Panc1 (cell line): ENCODE measurements around the gene NFKBIL1. TPM values are rescaled to one million over a fixed set of nuclear protein-coding genes. Genes with fewer than 3 reads are reported as not detected.

Experiments
- ATAC-seq: fragments of 200-7000 bp; cut with Tn5 transposase; 2 replicates; pipeline ENCODE4 v1.9.1; 2020; ENCODE audit warnings: mild to moderate bottlenecking, moderate library complexity
- BruUV-seq: library from RNA; stranded (reverse); fragments of 400-500 nt; replicated peaks from 2 replicates; lab custom pipeline; 2021; lab: Mats Ljungman, UMichigan
- CTCF ChIA-PET: fragments of 300-600 bp; sonication (Branson Sonifier 250); formaldehyde crosslinking; loops from one replicate; lab custom pipeline; 2022; ENCODE audit warnings: antibody characterized with exemption; lab: Charles Lee
- POLR2A ChIA-PET: fragments of 300-600 bp; sonication (Branson Sonifier 250); formaldehyde crosslinking; loops from one replicate; lab custom pipeline; 2022; ENCODE audit warnings: antibody characterized with exemption; lab: Charles Lee
- DNase-seq: peaks from one replicate; pipeline ENCODE4 v3.0.0-alpha.2; 2010; ENCODE audit warnings: low read depth, low spot score
- H3K27ac ChIP-seq: 2 replicates; pipeline ENCODE4 v1.5.1; 2011; ENCODE audit warnings: mild to moderate bottlenecking, low read length, inconsistent platforms
- H3K27me3 ChIP-seq: fragments of 200-500 bp; sonication (Bioruptor generic); 2 replicates; pipeline ENCODE4 v1.6.0; 2014; ENCODE audit warnings: low read length, inconsistent platforms; ENCODE audit not compliant: control insufficient read depth, insufficient read depth
- H3K36me3 ChIP-seq: fragments of 200-500 bp; sonication (Bioruptor generic); 2 replicates; pipeline ENCODE4 v1.5.1; 2014; ENCODE audit warnings: inconsistent platforms, mild to moderate bottlenecking, low read length, moderate library complexity; ENCODE audit not compliant: control insufficient read depth, insufficient read depth
- H3K4me1 ChIP-seq: 2 replicates; pipeline ENCODE4 v1.5.1; 2011; ENCODE audit warnings: inconsistent platforms, mild to moderate bottlenecking, low read length, moderate library complexity; ENCODE audit not compliant: control insufficient read depth, insufficient read depth
- H3K4me3 ChIP-seq, 2 experiments: 2 replicates each; pipeline ENCODE4 v1.5.1; 2011 to 2012; ENCODE audit warnings: low read depth in 2 of 2, low read length in 2 of 2, mild to moderate bottlenecking in 2 of 2, inconsistent platforms in 1 of 2, moderate library complexity in 1 of 2
- H3K9me3 ChIP-seq: fragments of 200-500 bp; sonication (Bioruptor generic); 2 replicates; pipeline ENCODE4 v1.5.1; 2014; ENCODE audit warnings: low read depth, mild to moderate bottlenecking, inconsistent platforms, low read length, moderate library complexity; ENCODE audit not compliant: control insufficient read depth, insufficient read depth
- CTCF ChIP-seq: fragments of 450-650 bp; IDR thresholded peaks from 2 replicates; pipeline ENCODE4 v1.5.1; 2017; ENCODE audit warnings: mild to moderate bottlenecking
- POLR2AphosphoS5 ChIP-seq: IDR thresholded peaks from 2 replicates; pipeline ENCODE4 v1.6.1; 2012; ENCODE audit warnings: mild to moderate bottlenecking, low read depth, low read length, moderate library complexity
- SIN3A ChIP-seq: IDR thresholded peaks from 2 replicates; pipeline ENCODE4 v1.6.1; 2012; ENCODE audit warnings: low read depth, mild to moderate bottlenecking, low read length, moderate library complexity, borderline replicate concordance; ENCODE audit not compliant: insufficient read depth
- TCF7L2 ChIP-seq: IDR thresholded peaks from 2 replicates; pipeline ENCODE4 v1.6.1; 2011; ENCODE audit warnings: mild to moderate bottlenecking, low read depth, low read length, inconsistent platforms
- in situ Hi-C: cut with HindIII; loops from 2 replicates; pipeline ENCODE4 v1.10.0; 2016; ENCODE audit warnings: low sequenced_read_pairs, low pct_unique_long_range_greater_than_20kb
- intact Hi-C: fragments of 100-400 bp; cut with micrococcal nuclease; formaldehyde crosslinking; loops from one replicate; pipeline ENCODE4 v1.10.0; 2022; ENCODE audit not compliant: unreplicated experiment
- total RNA-seq: library from RNA; stranded (reverse); gene quantifications from one replicate; pipeline ENCODE4 v1.2.1, GENCODE V29; 2021; ENCODE audit not compliant: unreplicated experiment
- TF ChIP-seq, protein P1 (sequence below), 2 experiments: IDR thresholded peaks; 2 replicates each; pipeline ENCODE4 v1.6.1; 2011 to 2012; ENCODE audit warnings: low read depth in 2 of 2, control low read depth in 1 of 2, low read length in 1 of 2, mild to moderate bottlenecking in 1 of 2, moderate library complexity in 1 of 2; ENCODE audit not compliant: insufficient read depth in 1 of 2

The NFKBIL1 gene
- total RNA-seq, 1 experiment from 2014 or later = 27.9 TPM

DNA sequence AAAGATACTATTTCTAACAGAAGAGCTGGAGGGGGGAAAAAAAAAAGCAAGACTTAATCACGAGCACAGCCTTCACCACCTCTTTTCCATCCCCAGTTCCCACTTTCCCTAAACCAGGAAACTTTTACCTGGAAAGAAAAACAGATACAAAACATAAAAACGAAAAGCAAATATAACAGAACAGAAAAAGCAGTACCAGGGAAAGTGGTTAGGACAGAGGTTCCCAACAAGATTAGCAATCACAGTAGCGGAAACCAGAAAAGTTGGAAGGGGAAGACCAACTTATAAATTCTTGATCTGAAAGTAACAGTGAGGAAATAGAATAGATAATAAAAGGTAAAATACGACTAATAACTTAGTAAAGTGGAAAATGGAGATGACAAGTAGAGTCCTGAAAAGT is 6.8 kb upstream of the NFKBIL1 start:
- intact Hi-C loops (loop anchor here (2.0 kb wide), 1 partner anchor 48 kb away; no protein-coding TSS in a partner anchor), in situ Hi-C loops (no loop called here)
- DNase-seq (no peak), ATAC-seq (no peak)
- TF ChIP-seq POLR2AphosphoS5 (no peak), CTCF (no peak), TCF7L2 (no peak), SIN3A (no peak)
- TF ChIP-seq, protein P1, sequence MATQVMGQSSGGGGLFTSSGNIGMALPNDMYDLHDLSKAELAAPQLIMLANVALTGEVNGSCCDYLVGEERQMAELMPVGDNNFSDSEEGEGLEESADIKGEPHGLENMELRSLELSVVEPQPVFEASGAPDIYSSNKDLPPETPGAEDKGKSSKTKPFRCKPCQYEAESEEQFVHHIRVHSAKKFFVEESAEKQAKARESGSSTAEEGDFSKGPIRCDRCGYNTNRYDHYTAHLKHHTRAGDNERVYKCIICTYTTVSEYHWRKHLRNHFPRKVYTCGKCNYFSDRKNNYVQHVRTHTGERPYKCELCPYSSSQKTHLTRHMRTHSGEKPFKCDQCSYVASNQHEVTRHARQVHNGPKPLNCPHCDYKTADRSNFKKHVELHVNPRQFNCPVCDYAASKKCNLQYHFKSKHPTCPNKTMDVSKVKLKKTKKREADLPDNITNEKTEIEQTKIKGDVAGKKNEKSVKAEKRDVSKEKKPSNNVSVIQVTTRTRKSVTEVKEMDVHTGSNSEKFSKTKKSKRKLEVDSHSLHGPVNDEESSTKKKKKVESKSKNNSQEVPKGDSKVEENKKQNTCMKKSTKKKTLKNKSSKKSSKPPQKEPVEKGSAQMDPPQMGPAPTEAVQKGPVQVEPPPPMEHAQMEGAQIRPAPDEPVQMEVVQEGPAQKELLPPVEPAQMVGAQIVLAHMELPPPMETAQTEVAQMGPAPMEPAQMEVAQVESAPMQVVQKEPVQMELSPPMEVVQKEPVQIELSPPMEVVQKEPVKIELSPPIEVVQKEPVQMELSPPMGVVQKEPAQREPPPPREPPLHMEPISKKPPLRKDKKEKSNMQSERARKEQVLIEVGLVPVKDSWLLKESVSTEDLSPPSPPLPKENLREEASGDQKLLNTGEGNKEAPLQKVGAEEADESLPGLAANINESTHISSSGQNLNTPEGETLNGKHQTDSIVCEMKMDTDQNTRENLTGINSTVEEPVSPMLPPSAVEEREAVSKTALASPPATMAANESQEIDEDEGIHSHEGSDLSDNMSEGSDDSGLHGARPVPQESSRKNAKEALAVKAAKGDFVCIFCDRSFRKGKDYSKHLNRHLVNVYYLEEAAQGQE (IDR thresholded peaks at IDR 0.05; ENCODE audit: insufficient read depth in 1 of 2, low read depth in 2 of 2, low read length in 1 of 2) = no peak
- H3K36me3 ChIP-seq = peaks cover 29% of the 10 kb centered on the region
- no peaks in the 10 kb centered on the region for H3K9me3 ChIP-seq
- peaks cover 19% of the 10 kb centered on the region for H3K4me1 ChIP-seq
- H3K27me3 ChIP-seq = no peaks in the 10 kb centered on the region
- BruUV-seq = no TSS peak
- peak overlapping the region; percentile 54 to 98 for H3K4me3 ChIP-seq
- ChIA-PET POLR2A (interaction anchor here (0.6 to 1.5 kb wide), 6 partner anchors 43 to 627 kb away, joined by 3 to 15 read pairs (median 5); no protein-coding TSS in a partner anchor), CTCF (no interaction called here)
- H3K27ac ChIP-seq = peak overlapping the region; percentile 97

DNA sequence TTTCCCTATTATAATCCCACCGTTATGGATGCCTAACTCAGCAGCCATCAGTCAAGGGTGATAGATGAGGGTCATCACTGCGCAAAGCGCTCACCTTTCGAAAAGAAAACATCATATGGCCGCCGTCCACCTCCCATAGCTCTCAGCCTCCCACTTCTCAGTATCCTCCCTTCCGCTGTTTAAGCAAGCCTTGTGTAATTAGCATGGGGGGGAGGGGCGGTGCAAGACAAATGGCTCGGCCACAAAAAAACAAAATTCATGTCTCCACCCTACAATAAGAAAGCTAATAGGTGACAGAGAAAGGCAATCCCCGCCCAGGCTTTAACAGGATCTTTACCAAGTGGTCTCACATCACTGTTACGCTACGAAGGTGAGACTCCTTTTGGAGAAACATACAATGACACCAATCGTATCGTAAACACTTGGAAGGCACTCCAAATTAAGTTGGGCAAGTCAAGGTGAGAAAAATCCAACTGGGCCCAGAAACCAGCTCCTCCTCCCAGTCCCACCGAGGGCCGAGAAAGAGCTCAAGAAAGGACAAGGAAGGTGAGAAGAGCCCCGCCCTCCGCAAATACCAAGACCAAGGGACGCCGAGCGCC is 6.2 kb upstream of the NFKBIL1 start:
- CTCF ChIA-PET = interaction anchor here (0.6 kb wide), 1 partner anchor 61 kb away, joined by 3 read pairs; no protein-coding TSS in a partner anchor
- DNase-seq = no peak
- H3K27me3 ChIP-seq = no peaks in the 10 kb centered on the region
- H3K27ac ChIP-seq = peak overlapping the region; percentile 97
- TF ChIP-seq, protein P1 (IDR thresholded peaks at IDR 0.05; ENCODE audit: insufficient read depth in 1 of 2, low read depth in 2 of 2, low read length in 1 of 2) = no peak
- 0 out of 2 replicates have a peak, but pooled peaks have one; percentile 60 for TF ChIP-seq SIN3A
- H3K9me3 ChIP-seq = no peaks in the 10 kb centered on the region
- peaks cover 19% of the 10 kb centered on the region for H3K4me1 ChIP-seq
- POLR2A ChIA-PET = interaction anchor here (0.6 to 1.5 kb wide), 9 partner anchors 12 to 627 kb away, joined by 3 to 15 read pairs (median 3); partner anchors contain the start of gene NCR3
- peaks cover 24% of the 10 kb centered on the region for H3K36me3 ChIP-seq
- TSS peak; percentile 85 for BruUV-seq
- peak; percentile 7 for ATAC-seq
- in situ Hi-C loops (no loop called here), intact Hi-C loops (loop anchor here (2.0 kb wide), 1 partner anchor 48 kb away; no protein-coding TSS in a partner anchor)
- peak overlapping the region; percentile 54 to 98 for H3K4me3 ChIP-seq
